Hepatocyte (in vitro differentiated cells): ENCODE data around the gene ZNF24.

Source experiments
- EZH2 ChIP-seq: fragments of 200-600 bp; sonication (generic); IDR thresholded peaks from 2 replicates; pipeline ENCODE4 v1.6.1; 2016; ENCODE audit warnings: antibody characterized with exemption, mild to moderate bottlenecking, borderline replicate concordance
- EZH2phosphoT487 ChIP-seq: fragments of 200-600 bp; sonication (generic); IDR thresholded peaks from one replicate; pipeline ENCODE4 v1.6.1; 2018; ENCODE audit warnings: antibody characterized with exemption, mild to moderate bottlenecking, low read depth, moderate library complexity; ENCODE audit not compliant: unreplicated experiment, severe bottlenecking
- TF ChIP-seq, protein P1 (sequence below): fragments of 200-600 bp; sonication (generic); IDR thresholded peaks from 2 replicates; pipeline ENCODE4 v1.5.1; 2016; ENCODE audit warnings: antibody characterized with exemption, mild to moderate bottlenecking; ENCODE audit not compliant: poor library complexity

DNA sequence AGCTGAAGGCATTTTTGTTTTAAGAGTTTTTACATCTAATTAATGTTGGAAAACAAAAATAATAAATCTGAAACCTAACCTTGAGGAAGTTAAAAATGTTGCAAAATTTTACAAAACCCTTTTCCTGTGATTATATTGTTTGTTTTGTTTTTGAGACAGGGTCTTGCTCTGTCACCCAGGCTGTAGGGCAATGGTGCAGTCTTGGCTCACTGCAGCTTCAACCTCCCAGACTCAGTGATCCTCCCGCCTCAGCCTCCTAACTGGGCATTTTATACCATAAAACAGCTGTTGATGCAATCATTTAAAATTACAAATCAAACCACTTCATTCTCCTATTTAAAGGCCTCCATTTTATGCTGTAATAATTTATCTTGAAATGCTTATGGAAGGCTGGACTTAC, 1.7 kb upstream of the ZNF24 start:
- TF ChIP-seq, protein P1, sequence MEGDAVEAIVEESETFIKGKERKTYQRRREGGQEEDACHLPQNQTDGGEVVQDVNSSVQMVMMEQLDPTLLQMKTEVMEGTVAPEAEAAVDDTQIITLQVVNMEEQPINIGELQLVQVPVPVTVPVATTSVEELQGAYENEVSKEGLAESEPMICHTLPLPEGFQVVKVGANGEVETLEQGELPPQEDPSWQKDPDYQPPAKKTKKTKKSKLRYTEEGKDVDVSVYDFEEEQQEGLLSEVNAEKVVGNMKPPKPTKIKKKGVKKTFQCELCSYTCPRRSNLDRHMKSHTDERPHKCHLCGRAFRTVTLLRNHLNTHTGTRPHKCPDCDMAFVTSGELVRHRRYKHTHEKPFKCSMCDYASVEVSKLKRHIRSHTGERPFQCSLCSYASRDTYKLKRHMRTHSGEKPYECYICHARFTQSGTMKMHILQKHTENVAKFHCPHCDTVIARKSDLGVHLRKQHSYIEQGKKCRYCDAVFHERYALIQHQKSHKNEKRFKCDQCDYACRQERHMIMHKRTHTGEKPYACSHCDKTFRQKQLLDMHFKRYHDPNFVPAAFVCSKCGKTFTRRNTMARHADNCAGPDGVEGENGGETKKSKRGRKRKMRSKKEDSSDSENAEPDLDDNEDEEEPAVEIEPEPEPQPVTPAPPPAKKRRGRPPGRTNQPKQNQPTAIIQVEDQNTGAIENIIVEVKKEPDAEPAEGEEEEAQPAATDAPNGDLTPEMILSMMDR = no peak
- no peak for TF ChIP-seq EZH2
- TF ChIP-seq EZH2phosphoT487 = no peak
